ENCODE results near the gene NOTCH4. TPM values are rescaled to one million over a fixed set of nuclear protein-coding genes. Genes with fewer than 3 reads are reported as not detected.

Gene NOTCH4
- total and polyA plus RNA-seq, 9 of the 15 experiments (the other 6 are each of a cell fraction or from before 2014, with no cell fraction given) = 0.24 to 4.3 (median 1.7) TPM

- peak in 1 of 3 experiments; percentile 73; a peak in 2 of 6 replicates for TF ChIP-seq ZBTB11 (CRISPR knock-in tag; IDR thresholded peaks at IDR 0.05)
- TF ChIP-seq ZKSCAN1 (IDR thresholded peaks at IDR 0.05; ENCODE audit: low read depth, low read length) = peak; percentile 71
- no peak for TF ChIP-seq GTF2B (IDR thresholded peaks at IDR 0.05; ENCODE audit: extremely low read depth, insufficient read length)
- peak; percentile 94 for TF ChIP-seq MBD2 (IDR thresholded peaks at IDR 0.05; ENCODE audit: borderline replicate concordance, low read depth)
- no peak; the same call in 1 of the 2 replicates for TF ChIP-seq MYNN (IDR thresholded peaks at IDR 0.05)
- no peak for TF ChIP-seq MYNN (CRISPR knock-in tag; IDR thresholded peaks at IDR 0.05)
- TF ChIP-seq ZNF395 (CRISPR knock-in tag; IDR thresholded peaks at IDR 0.05) = peak; percentile 77; the same call in 1 of the 2 replicates
- no peak for TF ChIP-seq PTRF (tag; IDR thresholded peaks at IDR 0.05)
- peak; percentile 91; the same call in 1 of the 2 replicates for TF ChIP-seq NR1H2 (CRISPR knock-in tag; IDR thresholded peaks at IDR 0.05)
- peak; percentile 60; the same call in 1 of the 2 replicates for TF ChIP-seq SIN3B (IDR thresholded peaks at IDR 0.05; ENCODE audit: low read depth)
- no peak for TF ChIP-seq ZHX1 (conservative IDR thresholded peaks at IDR 0.05; ENCODE audit: low read length)
- no peak for TF ChIP-seq ZNF764 (CRISPR knock-in tag; IDR thresholded peaks at IDR 0.05; ENCODE audit: low read depth)
- no peak for TF ChIP-seq USF2 (CRISPR knock-in tag; IDR thresholded peaks at IDR 0.05)
- peak; percentile 94 for TF ChIP-seq GABPA (tag; conservative IDR thresholded peaks at IDR 0.05; ENCODE audit: low read depth)
- no peak for TF ChIP-seq ZNF696 (CRISPR knock-in tag; conservative IDR thresholded peaks at IDR 0.05)
Observed at GRCh38 chr6:32153564-32154513, 70.0 kb downstream of the NOTCH4 start, which contains the start of gene PPT2 (continued).

Data from K562 (cell line).